ENCODE data around the gene TAB2. TPM values are rescaled to one million over a fixed set of nuclear protein-coding genes. Genes with fewer than 3 reads are reported as not detected.

Gene TAB2
- total and polyA plus RNA-seq, 9 of the 15 experiments (the other 6 are each of a cell fraction or from before 2014, with no cell fraction given), result 9.1 to 38.3 (median 18.6) TPM

- peak; percentile 67 for TF ChIP-seq CHD7 (IDR thresholded peaks at IDR 0.05; ENCODE audit: low read depth, low read length)
- TF ChIP-seq YBX1 (IDR thresholded peaks at IDR 0.05), result no peak
- TF ChIP-seq MAZ (CRISPR knock-in tag; conservative IDR thresholded peaks at IDR 0.05 in 1 of 2, IDR thresholded peaks at IDR 0.05 in 1 of 2), result peak in 1 of 2 experiments; percentile 62; a peak in 1 of 4 replicates
- 0 out of 2 replicates have a peak, but pooled peaks have one; percentile 11 for TF ChIP-seq SOX6 (IDR thresholded peaks at IDR 0.05)
- TF ChIP-seq ZNF263 (CRISPR knock-in tag; IDR thresholded peaks at IDR 0.05; ENCODE audit: borderline replicate concordance), result peak; percentile 37; the same call in 1 of the 2 replicates
- peak; percentile 96 to 98 (median 97) for TF ChIP-seq CTCF (IDR thresholded peaks at IDR 0.05 in 2 of 3, conservative IDR thresholded peaks at IDR 0.05 in 1 of 3; ENCODE audit: insufficient read depth in 2 of 3, low read depth in 1 of 3, low read length in 3 of 3)
- TF ChIP-seq CBFA2T2 (conservative IDR thresholded peaks at IDR 0.05), result peak; percentile 15; the same call in 1 of the 2 replicates
- TF ChIP-seq NBN (IDR thresholded peaks at IDR 0.05; ENCODE audit: low read depth), result no peak
- peak; percentile 87 for TF ChIP-seq ARID2 (IDR thresholded peaks at IDR 0.05)
- no peak for TF ChIP-seq POLR2H (tag; IDR thresholded peaks at IDR 0.05; ENCODE audit: low read depth)
Measured at GRCh38 chr6:149431905-149432775, 114.6 kb downstream of the TAB2 start (continued).
